ENCODE data around the gene COMMD8. TPM values are rescaled to one million over a fixed set of nuclear protein-coding genes. Genes with fewer than 3 reads are reported as not detected.

The COMMD8 gene
- polyA plus RNA-seq, 2 donors, result 14.8 to 21.4 TPM

DNA sequence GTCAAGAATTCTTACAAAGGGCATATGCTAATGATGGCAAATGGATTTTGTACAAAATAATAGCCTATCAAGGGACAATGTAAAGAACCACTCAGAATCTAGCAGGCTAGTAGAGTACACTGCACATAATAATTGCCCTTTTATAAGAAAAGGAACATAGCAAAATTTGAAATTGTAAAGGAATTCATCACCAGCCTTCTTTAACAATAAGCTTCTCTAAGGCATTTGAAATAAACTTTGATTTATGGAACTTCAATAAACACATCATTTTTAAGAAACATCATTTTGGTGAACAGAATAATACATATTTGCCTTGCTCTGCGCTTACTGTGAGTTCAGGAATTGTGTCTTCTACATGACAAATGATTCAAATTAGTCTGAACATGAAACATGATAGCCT is 11.9 kb upstream of the COMMD8 start:
- Histone ChIP-seq H3K4me1 (ENCODE audit: control insufficient read depth in 2 of 2, insufficient read depth in 2 of 2, low read length in 1 of 2) (no peaks in the 10 kb centered on the region), H3K9me3 (ENCODE audit: control insufficient read depth in 2 of 2, insufficient read depth in 1 of 2, low read depth in 1 of 2, low read length in 1 of 2) (no peaks in the 10 kb centered on the region), H3K36me3 (ENCODE audit: control insufficient read depth in 2 of 2, insufficient read depth in 2 of 2, low read length in 1 of 2) (no peaks in the 10 kb centered on the region), H3K4me3 (ENCODE audit: low read depth in 1 of 2, low read length in 2 of 2) (no peak overlapping the region), H3K27me3 (ENCODE audit: control insufficient read depth in 1 of 2, insufficient read depth in 2 of 2, low read length in 2 of 2) (no peaks in the 10 kb centered on the region), H3K27ac (ENCODE audit: low read depth in 2 of 2, low read length in 1 of 2) (no peak overlapping the region)
- WGBS, 2 donors, result 78 to 80% methylated on average over 1 of the region's 1 CpG

DNA sequence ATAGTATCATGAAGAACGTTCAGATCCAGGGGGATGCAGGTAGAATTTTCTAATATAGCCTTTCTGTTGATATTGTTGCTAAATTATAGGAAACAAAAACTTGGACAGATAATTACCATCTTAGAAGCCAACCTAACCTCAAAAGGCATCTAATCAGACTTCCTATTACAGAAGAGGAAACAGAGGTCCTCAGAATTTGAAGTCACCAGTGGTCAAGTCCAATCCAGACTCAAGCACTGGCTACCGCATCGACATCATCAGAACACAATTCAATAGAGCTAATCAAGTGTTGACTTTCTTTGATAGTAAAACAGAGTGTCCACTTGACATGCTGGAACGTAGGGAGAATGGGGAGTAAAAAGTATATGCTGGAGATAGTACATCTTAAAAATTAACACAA is 11.3 kb upstream of the COMMD8 start:
- Histone ChIP-seq H3K27me3 (ENCODE audit: control insufficient read depth in 1 of 2, insufficient read depth in 2 of 2, low read length in 2 of 2) (no peaks in the 10 kb centered on the region), H3K4me1 (ENCODE audit: control insufficient read depth in 2 of 2, insufficient read depth in 2 of 2, low read length in 1 of 2) (no peaks in the 10 kb centered on the region), H3K4me3 (ENCODE audit: low read depth in 1 of 2, low read length in 2 of 2) (no peak overlapping the region), H3K9me3 (ENCODE audit: control insufficient read depth in 2 of 2, insufficient read depth in 1 of 2, low read depth in 1 of 2, low read length in 1 of 2) (no peaks in the 10 kb centered on the region), H3K36me3 (ENCODE audit: control insufficient read depth in 2 of 2, insufficient read depth in 2 of 2, low read length in 1 of 2) (no peaks in the 10 kb centered on the region), H3K27ac (ENCODE audit: low read depth in 2 of 2, low read length in 1 of 2) (no peak overlapping the region)
- 80 to 85% methylated on average over 4 of the region's 4 CpGs for WGBS, 2 donors

GRCh38 chr4:47473141-47473750 is 9.7 kb upstream of the COMMD8 start:
- Histone ChIP-seq H3K36me3 (ENCODE audit: control insufficient read depth in 2 of 2, insufficient read depth in 2 of 2, low read length in 1 of 2) (no peaks in the 10 kb centered on the region), H3K4me1 (ENCODE audit: control insufficient read depth in 2 of 2, insufficient read depth in 2 of 2, low read length in 1 of 2) (no peaks in the 10 kb centered on the region), H3K27me3 (ENCODE audit: control insufficient read depth in 1 of 2, insufficient read depth in 2 of 2, low read length in 2 of 2) (no peaks in the 10 kb centered on the region), H3K4me3 (ENCODE audit: low read depth in 1 of 2, low read length in 2 of 2) (no peak overlapping the region), H3K27ac (ENCODE audit: low read depth in 2 of 2, low read length in 1 of 2) (no peak overlapping the region), H3K9me3 (ENCODE audit: control insufficient read depth in 2 of 2, insufficient read depth in 1 of 2, low read depth in 1 of 2, low read length in 1 of 2) (no peaks in the 10 kb centered on the region)
- 94 to 97% methylated on average over 3 of the region's 3 CpGs for WGBS, 2 donors

DNA sequence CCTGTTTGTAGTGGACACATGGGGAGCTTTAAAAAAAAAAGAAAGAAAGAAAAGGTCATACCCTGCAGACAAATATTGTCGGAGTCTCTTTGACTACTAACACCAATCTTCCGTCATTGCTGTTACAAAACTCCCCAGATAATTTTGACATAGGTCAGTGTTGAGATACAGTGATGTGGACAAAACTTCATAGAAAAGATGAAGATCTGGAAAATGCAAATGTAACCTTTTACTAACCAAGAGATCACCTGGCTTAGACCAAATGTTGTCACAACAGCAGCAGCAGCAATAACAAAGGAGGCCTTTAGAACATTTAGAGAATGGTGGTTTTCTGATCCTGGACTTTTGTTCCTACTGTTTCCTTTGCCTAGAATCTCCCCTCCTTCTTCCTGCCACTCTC is 8.1 kb upstream of the COMMD8 start:
- WGBS, 2 donors, result 77 to 78% methylated on average over 2 of the region's 2 CpGs
- Histone ChIP-seq H3K4me3 (ENCODE audit: low read depth in 1 of 2, low read length in 2 of 2) (no peak overlapping the region), H3K27me3 (ENCODE audit: control insufficient read depth in 1 of 2, insufficient read depth in 2 of 2, low read length in 2 of 2) (no peaks in the 10 kb centered on the region), H3K9me3 (ENCODE audit: control insufficient read depth in 2 of 2, insufficient read depth in 1 of 2, low read depth in 1 of 2, low read length in 1 of 2) (no peaks in the 10 kb centered on the region), H3K4me1 (ENCODE audit: control insufficient read depth in 2 of 2, insufficient read depth in 2 of 2, low read length in 1 of 2) (no peaks in the 10 kb centered on the region), H3K27ac (ENCODE audit: low read depth in 2 of 2, low read length in 1 of 2) (no peak overlapping the region), H3K36me3 (ENCODE audit: control insufficient read depth in 2 of 2, insufficient read depth in 2 of 2, low read length in 1 of 2) (no peaks in the 10 kb centered on the region)

DNA sequence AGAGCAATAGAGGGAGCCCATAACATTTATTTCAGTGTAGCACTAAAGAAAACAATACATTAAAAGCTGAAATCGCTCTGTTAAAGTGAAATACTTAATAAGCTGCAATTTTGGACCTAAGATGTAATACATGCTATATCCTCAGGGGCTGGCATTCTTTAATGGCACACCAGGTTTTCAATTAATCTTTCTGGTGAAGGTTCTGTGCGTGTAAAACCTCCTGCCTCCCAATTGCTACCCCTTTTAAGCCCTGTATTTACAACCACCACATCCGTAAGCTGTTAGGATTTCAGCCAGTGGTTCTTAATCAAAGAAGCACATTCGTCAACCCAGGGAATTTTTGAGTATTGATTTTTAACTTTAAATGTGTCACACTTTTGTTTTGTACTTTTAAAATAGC is 7.6 kb upstream of the COMMD8 start:
- no peaks in the 10 kb centered on the region for H3K36me3 ChIP-seq (ENCODE audit: control insufficient read depth in 2 of 2, insufficient read depth in 2 of 2, low read length in 1 of 2)
- no peaks in the 10 kb centered on the region for H3K9me3 ChIP-seq (ENCODE audit: control insufficient read depth in 2 of 2, insufficient read depth in 1 of 2, low read depth in 1 of 2, low read length in 1 of 2)
- H3K27me3 ChIP-seq (ENCODE audit: control insufficient read depth in 1 of 2, insufficient read depth in 2 of 2, low read length in 2 of 2), result no peaks in the 10 kb centered on the region
- H3K4me1 ChIP-seq (ENCODE audit: control insufficient read depth in 2 of 2, insufficient read depth in 2 of 2, low read length in 1 of 2), result no peaks in the 10 kb centered on the region
- 31 to 40% methylated on average over 4 of the region's 4 CpGs for WGBS, 2 donors
- no peak overlapping the region for H3K27ac ChIP-seq (ENCODE audit: low read depth in 2 of 2, low read length in 1 of 2)
- no peak overlapping the region for H3K4me3 ChIP-seq (ENCODE audit: low read depth in 1 of 2, low read length in 2 of 2)

DNA sequence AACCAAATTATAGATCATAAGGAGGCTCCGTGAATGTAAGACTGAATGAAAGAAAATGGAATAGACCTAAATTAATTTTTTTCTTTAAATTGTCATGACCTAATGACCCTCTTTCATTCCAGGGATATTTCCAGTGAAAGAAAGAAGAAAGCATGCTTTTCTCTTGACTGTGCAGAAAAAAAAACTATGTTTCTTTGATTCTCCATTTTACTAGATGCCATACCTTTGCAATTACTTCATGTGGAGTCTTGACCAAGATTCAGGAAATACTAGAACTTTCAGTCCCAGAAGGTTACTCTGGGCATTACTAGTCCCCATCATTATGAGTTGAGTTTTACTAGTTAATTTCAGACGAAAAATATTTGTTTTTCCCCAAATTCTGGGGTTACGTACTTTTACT is 6.4 kb upstream of the COMMD8 start:
- Histone ChIP-seq H3K9me3 (ENCODE audit: control insufficient read depth in 2 of 2, insufficient read depth in 1 of 2, low read depth in 1 of 2, low read length in 1 of 2) (no peaks in the 10 kb centered on the region), H3K36me3 (ENCODE audit: control insufficient read depth in 2 of 2, insufficient read depth in 2 of 2, low read length in 1 of 2) (no peaks in the 10 kb centered on the region), H3K4me1 (ENCODE audit: control insufficient read depth in 2 of 2, insufficient read depth in 2 of 2, low read length in 1 of 2) (no peaks in the 10 kb centered on the region), H3K27ac (ENCODE audit: low read depth in 2 of 2, low read length in 1 of 2) (no peak overlapping the region), H3K4me3 (ENCODE audit: low read depth in 1 of 2, low read length in 2 of 2) (no peak overlapping the region), H3K27me3 (ENCODE audit: control insufficient read depth in 1 of 2, insufficient read depth in 2 of 2, low read length in 2 of 2) (no peaks in the 10 kb centered on the region)
- WGBS, 2 donors, result 87 to 88% methylated on average over 3 of the region's 3 CpGs

DNA sequence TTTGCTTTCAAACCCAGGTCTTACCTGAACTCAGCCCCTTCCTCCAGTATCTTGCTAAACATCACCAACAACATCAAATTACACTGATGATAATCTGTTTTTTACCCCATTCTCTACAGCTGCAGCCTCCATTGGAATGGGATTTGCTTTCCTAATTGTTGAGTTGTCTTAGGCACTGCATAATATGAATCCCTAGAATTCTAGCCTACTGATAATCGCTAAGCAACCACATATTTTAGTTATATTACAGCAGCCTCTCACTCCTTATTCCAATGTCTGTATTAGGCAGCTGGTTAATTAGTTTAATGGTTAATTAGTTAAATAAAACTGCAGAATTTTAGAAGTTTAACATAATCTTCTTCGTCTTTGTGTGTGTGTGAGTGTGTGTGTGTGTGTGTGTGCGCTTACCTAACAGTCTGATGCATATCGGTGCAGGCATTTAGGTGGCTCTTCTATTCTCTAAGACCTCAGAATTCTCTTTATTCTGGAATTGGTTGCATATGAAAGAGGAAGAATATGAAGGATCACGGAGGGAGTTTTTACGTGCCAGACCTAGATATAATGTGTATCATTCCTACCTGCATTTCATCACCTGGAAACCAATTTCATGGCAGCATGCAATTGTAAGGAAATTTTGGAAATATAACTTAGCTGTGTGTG is 5.3 kb upstream of the COMMD8 start:
- Histone ChIP-seq H3K4me3 (ENCODE audit: low read depth in 1 of 2, low read length in 2 of 2) (no peak overlapping the region), H3K27me3 (ENCODE audit: control insufficient read depth in 1 of 2, insufficient read depth in 2 of 2, low read length in 2 of 2) (no peaks in the 10 kb centered on the region), H3K27ac (ENCODE audit: low read depth in 2 of 2, low read length in 1 of 2) (no peak overlapping the region), H3K4me1 (ENCODE audit: control insufficient read depth in 2 of 2, insufficient read depth in 2 of 2, low read length in 1 of 2) (no peaks in the 10 kb centered on the region), H3K36me3 (ENCODE audit: control insufficient read depth in 2 of 2, insufficient read depth in 2 of 2, low read length in 1 of 2) (no peaks in the 10 kb centered on the region), H3K9me3 (ENCODE audit: control insufficient read depth in 2 of 2, insufficient read depth in 1 of 2, low read depth in 1 of 2, low read length in 1 of 2) (no peaks in the 10 kb centered on the region)
- 90 to 92% methylated on average over 6 of the region's 6 CpGs for WGBS, 2 donors

DNA sequence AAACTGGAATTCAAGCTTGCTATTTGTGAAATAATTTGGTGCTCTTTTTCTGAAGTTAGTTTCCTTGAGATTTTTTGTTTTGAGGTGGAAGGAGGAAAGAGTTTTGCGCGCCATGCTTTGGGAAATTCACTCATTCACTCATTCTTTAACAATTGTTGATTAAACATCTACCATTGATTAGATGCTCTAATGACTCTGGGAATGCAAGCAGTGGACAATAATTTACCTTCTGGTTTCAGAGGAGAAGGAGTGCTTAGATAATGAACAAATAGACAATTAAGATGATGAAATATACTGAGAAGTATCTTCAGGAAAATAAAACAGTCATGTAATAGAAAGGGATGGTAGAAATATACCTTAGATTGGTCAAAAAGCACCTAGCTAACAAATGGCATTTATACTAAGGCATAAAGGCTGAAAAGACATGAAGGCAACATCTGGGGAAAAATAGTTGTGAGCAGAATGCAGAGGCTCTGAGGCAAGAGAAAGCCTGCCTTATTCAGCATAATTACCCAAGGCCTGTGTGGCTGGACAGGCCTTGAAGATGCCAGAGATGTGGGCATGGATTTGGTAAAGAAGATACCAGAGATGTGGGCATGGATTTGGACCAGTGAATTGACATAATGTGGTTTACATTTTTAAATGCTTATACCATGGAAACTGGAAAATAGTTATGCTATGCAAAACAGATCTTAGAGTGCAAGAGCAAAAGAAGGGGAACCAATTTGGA is 2.7 kb upstream of the COMMD8 start:
- Histone ChIP-seq H3K27me3 (ENCODE audit: control insufficient read depth in 1 of 2, insufficient read depth in 2 of 2, low read length in 2 of 2) (no peaks in the 10 kb centered on the region), H3K4me3 (ENCODE audit: low read depth in 1 of 2, low read length in 2 of 2) (no peak overlapping the region), H3K4me1 (ENCODE audit: control insufficient read depth in 2 of 2, insufficient read depth in 2 of 2, low read length in 1 of 2) (no peaks in the 10 kb centered on the region), H3K27ac (ENCODE audit: low read depth in 2 of 2, low read length in 1 of 2) (no peak overlapping the region), H3K36me3 (ENCODE audit: control insufficient read depth in 2 of 2, insufficient read depth in 2 of 2, low read length in 1 of 2) (no peaks in the 10 kb centered on the region), H3K9me3 (ENCODE audit: control insufficient read depth in 2 of 2, insufficient read depth in 1 of 2, low read depth in 1 of 2, low read length in 1 of 2) (no peaks in the 10 kb centered on the region)
- 38 to 39% methylated on average over 2 of the region's 2 CpGs for WGBS, 2 donors

DNA sequence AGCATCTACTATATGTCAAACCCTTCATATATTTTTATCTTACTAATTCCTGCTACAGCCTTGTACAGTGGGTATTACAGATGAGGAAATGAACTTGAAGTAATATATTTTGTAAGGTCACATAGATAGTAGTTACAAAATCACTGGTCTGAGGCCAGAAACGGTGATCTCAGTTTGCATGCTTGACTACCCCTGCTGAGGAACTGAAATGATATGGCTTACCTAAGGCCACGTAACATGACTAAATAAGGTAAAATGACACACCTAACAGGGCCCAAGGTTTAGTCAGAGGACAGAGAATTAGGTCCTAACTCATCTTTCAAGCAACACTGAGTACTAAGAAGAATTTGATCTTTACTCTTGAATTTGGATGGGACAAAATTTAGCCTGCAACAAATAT is 1.5 kb upstream of the COMMD8 start:
- no peaks in the 10 kb centered on the region for H3K27me3 ChIP-seq (ENCODE audit: control insufficient read depth in 1 of 2, insufficient read depth in 2 of 2, low read length in 2 of 2)
- no peak overlapping the region for H3K4me3 ChIP-seq (ENCODE audit: low read depth in 1 of 2, low read length in 2 of 2)
- 69 to 74% methylated on average over 2 of the region's 2 CpGs for WGBS, 2 donors
- H3K36me3 ChIP-seq (ENCODE audit: control insufficient read depth in 2 of 2, insufficient read depth in 2 of 2, low read length in 1 of 2), result no peaks in the 10 kb centered on the region
- H3K4me1 ChIP-seq (ENCODE audit: control insufficient read depth in 2 of 2, insufficient read depth in 2 of 2, low read length in 1 of 2), result no peaks in the 10 kb centered on the region
- H3K9me3 ChIP-seq (ENCODE audit: control insufficient read depth in 2 of 2, insufficient read depth in 1 of 2, low read depth in 1 of 2, low read length in 1 of 2), result no peaks in the 10 kb centered on the region
- no peak overlapping the region for H3K27ac ChIP-seq (ENCODE audit: low read depth in 2 of 2, low read length in 1 of 2)
